Pulmonary artery endothelial cell (primary cell): ENCODE measurements around the gene ZNF500. TPM values are rescaled to one million over a fixed set of nuclear protein-coding genes. Genes with fewer than 3 reads are reported as not detected.

ENCODE experiments used
- DNase-seq: peaks from one replicate; pipeline ENCODE4 v3.0.0-alpha.2; 2011; ENCODE audit warnings: low read depth, low spot score
- total RNA-seq: library from RNA; depleted of rRNA; stranded (reverse); fragments of >200 nt; gene quantifications from 2 replicates; pipeline ENCODE4 v1.2.3, GENCODE V29; 2014

The ZNF500 gene
- total RNA-seq, 1 donor from 2014 or later = 5.1 TPM

DNA sequence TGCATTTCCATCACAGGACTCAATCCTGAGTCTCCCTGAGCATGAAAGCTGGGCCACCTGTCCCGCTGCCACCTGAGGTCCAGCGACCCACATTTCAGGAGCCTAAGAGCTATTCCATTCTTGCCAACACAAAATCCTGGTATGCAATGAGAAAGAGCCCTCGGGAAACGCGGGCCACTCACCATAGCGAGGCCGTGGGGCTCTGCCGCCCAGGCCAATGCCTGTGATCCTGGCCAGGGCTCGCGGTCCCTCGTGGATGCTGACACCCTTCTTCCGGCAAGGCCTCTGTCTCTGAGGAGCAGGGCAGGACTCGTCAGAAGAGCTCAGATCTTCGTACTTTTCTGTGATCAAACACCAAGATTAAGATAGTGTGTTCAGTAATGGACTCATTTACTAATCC is 62.0 kb downstream of the ZNF500 start:
- DNase-seq = no peak

DNA sequence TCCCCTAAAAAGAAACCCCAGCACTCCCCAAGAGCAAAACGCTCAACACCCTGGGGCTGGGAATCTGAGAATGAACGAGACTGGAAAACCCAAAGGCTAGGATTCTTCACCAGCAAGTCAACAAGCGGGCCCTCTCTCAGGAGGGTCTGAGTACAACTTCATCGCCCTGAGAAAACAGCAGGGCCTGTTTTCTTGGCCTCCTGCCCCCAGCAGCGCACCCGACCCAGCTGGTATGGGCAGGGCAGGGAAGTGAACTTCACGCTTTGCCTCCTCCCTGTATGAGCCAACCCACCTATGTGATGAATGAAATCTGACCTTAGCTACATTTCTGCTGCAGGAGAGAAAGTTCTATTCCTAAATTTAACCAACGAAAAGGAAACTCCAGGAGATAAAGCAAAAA is 62.5 kb downstream of the ZNF500 start:
- DNase-seq = no peak

DNA sequence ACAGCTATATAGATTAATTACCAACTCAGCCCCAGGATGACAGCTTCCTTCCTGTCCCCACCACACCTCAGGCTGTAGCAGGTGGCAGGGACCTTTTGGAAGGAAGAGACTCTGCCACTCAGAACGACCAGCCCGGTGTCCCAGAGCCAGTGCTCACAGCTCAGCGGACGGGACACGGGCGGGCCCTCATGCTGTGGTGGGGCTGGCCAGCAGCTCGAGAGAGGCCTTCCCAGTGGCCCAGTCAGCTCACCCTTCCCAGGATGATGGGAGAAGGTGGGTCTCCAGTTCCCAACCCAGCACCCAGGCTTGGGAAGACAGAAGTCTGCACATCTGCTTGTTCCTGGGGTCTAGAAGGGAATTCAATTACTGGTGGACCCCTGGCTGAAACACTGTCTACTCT is 63.1 kb downstream of the ZNF500 start:
- DNase-seq = no peak

DNA sequence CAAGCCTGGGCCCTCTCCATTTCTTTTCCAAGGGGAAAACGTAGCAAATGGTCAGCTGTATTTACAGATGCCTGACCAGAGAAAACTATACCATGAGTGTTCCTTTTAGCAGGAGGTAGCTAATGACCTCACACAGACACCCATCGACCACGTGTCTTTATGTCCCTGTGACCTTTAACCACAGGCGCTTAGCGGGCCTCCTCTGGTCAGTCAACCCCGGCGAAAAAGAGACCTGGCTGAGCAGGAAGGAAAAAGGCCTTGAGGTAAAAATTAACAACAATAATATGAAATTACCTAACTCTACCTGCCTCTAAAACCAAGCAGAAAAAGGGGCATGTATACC is 64.5 kb downstream of the ZNF500 start:
- no peak for DNase-seq

DNA sequence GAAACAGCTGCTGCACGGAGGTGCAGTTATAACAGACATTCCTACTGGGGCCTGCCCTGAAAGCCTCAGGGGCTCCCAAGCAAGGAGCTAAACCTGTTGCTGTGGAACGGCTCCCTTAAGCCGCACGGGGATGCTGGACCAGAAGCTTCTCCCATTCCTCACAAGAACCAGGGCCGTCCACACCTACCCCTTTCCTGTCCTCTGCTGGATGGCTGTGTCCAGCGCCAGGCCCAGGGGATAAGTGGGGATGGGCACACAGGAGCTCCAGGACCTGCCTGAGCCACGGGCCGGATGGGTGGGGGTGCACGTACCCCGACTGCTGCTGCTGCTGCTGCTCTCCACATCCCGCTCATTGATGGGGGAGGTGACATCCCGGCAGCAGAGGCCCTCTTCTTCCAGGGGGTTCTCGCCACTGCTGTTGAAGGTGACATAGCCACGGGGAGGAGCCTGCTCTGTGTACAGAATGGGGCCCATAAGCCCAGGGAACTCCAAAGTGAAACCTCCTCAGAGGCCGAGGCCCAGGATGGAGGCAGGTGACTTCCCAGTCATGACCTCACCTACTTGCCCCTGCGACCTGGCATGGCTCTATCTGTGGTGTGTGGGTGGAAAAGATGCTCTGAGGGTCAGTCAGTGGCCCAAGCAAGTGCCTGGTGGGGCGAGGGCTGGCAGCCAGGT is 65.0 kb downstream of the ZNF500 start:
- no peak for DNase-seq

DNA sequence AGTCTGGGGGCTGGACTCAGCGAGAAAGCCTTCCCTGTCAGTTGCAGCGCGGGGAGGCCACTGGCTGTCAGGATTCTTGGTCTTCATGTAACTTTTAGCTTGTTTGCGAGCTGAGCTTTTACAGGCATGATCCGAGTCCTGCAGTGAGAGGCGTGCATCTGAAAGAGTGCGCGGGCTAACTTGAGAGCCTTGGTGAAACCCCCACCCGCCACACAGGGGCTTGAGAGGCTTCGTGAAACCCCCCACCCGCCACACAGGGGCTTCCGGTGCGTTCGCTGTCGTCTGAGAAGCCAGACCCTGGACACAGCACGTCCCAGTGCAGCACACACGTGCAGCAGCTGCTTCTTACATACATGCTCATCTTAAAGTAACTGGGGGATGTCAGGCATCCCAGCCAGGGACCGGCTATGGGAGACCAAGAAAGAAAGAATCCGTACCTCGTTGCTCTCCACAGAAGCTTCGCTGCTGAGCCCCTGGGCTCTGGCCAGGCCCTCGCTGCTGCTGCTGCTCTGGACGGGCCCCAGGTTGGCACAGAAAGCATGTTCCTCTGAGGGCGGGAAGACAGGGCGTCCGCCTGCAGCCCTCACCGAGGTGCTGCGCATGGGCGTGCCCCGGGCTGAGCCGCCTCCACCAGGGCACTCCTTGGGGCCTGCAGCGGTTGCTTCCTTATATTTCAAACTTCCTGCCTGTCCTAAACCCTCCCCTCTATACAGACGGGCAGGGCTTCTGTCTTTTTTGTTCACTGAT is 65.8 kb downstream of the ZNF500 start:
- DNase-seq = no peak

DNA sequence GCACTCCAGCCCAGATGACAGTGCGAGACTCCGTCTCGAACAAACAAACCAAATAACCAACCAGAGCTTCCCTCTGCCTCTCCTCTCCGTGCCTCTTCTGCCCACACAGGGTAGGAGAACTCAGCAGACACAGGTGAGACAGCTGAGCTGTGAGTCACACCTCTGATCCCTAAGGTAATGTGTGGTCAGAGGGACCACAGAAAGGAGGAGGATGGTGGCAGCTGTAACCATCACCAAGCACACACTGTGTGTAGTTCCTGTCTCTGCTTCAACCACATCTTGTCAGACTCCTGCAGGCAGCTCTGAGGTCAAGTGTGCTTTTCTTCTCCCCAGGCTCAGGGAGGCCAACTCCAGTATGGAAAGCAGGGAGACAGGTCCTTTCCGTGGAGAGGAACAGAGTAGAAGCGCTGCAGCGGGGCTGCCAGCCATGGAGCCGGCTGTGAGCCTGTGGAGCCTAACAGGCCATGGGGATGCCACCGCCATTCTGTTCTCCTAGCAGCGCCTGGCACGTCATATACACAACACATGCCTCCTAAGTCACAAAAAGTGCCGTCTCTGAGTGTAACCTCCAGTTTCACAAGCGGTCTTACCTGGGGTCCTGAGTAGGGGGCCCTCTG is 66.5 kb downstream of the ZNF500 start:
- DNase-seq = no peak

DNA sequence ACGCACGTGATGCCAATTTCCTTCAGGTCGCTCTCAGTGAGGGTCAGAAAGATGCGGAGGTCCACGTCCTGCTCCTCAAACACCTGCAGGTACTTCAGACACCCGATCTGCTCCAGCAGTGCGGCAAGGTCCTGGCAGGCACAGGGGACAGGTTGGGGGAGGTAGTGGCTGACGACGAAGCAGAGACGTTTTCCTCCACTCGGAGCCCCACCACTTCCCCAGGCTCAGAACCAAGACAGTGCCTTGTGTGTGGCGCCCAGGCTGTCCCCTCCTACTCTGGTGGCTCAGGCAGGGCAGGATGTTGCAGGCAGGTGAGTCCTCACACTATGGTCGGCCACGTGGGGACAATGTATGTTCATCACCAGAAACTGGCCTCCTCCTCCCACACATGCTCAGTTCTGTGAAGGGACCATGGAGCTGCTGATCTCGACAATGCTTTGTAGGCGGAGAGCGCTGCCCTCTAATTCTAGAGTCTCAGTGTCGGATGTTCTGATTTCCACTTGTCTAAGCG is 67.9 kb downstream of the ZNF500 start:
- no peak for DNase-seq

DNA sequence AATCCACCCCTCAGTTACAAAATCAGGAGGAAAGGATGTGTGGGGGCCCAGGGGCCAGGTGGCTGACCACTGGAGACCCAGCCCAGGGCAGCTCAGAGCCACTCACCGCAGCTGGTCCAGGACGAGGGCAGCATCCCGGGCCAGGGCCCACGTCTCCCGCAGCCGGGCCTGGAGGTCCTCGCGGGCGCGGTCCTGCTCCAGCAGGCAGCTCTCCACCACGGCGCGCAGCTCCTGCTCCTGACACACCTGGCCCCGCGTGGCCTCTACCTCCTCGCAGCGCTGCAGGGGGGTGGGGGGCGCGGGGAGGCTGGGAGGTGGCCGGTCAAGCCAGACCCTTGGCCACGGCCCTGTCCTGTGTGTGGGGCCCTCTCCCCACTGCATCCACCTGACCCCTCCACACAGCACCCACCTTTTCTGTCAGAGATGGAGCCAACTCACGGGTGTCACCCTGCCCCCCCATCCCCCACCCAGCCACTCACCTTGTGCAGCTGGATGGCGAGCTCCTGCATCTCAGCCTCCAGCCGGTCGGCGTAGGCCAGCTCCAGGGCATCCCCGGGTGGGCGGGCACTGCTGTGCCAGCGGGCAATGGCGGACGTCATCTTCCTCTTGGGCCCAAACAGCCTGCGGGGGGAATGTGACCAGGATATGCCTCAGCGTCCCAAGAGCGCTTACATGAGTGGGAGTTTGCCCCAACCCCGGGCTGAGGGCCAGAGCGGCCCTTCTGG is 68.5 kb downstream of the ZNF500 start:
- DNase-seq = no peak

Other genes starting within 250 kb of the ZNF500 start
- gene CDIP1, start 228.4 kb downstream of the ZNF500 start, total RNA-seq = 12.1 and 15.2 TPM in 2 replicates
- not detected in 2 replicates for gene C16orf96, start 210.8 kb downstream of the ZNF500 start, total RNA-seq
- gene UBALD1, start 152.3 kb downstream of the ZNF500 start, total RNA-seq = 3.9 and 5.4 TPM in 2 replicates
- gene MGRN1, start 142.3 kb downstream of the ZNF500 start, total RNA-seq = 22.9 and 24.4 TPM in 2 replicates
- gene NUDT16L1, start 73.6 kb downstream of the ZNF500 start, total RNA-seq = 21.2 and 31.9 TPM in 2 replicates
- gene ANKS3, start 32.9 kb downstream of the ZNF500 start, total RNA-seq = 14.3 and 21.6 TPM in 2 replicates
- gene DNAAF8, start 32.6 kb downstream of the ZNF500 start, total RNA-seq = 0.33 and 0.42 TPM in 2 replicates
- gene SEPTIN12, start 21.2 kb upstream of the ZNF500 start, total RNA-seq = not detected in 2 replicates
- gene SMIM22, start 28.2 kb upstream of the ZNF500 start, total RNA-seq = not detected in 2 replicates
- 10.7 and 11.7 TPM in 2 replicates for gene ROGDI, start 35.5 kb upstream of the ZNF500 start, total RNA-seq
- gene GLYR1, start 80.1 kb upstream of the ZNF500 start, total RNA-seq = 55.9 and 75.0 TPM in 2 replicates
- gene UBN1, start 80.3 kb upstream of the ZNF500 start, total RNA-seq = 26.6 and 29.1 TPM in 2 replicates
- 0.26 and 0.71 TPM in 2 replicates for gene PPL, start 170.0 kb upstream of the ZNF500 start, total RNA-seq
- under 0.01 TPM in 1 of 2 replicates, not detected in the other for gene SEC14L5, start 191.2 kb upstream of the ZNF500 start, total RNA-seq